Ammon's horn (tissue), 1 donor: ENCODE data around the gene KCNMB2.

Experiments
- DNase-seq: peaks from one replicate; pipeline ENCODE4 v3.0.0-alpha.2; 2016; ENCODE audit warnings: low spot score

Gene KCNMB2

DNA sequence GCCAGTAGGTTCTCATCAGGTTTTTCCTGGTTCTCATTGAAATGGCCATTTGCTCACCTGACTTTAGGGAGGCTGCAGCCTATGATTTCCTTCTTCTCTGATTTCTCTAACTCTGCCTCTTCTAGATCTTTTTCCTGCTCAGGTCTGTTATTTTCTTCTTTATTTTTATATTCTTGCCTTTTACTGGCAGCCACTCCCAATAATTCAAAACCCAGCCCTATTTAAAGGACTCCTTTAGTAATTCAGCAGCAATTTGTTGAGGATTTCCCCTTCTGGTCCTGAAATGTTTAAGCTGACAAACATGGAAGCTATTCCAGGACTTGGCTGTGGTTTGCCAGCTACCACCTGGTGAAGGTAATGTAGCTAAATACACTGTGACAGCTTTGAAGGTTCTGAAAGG, 333.8 kb downstream of the KCNMB2 start:
- DNase-seq = no peak

DNA sequence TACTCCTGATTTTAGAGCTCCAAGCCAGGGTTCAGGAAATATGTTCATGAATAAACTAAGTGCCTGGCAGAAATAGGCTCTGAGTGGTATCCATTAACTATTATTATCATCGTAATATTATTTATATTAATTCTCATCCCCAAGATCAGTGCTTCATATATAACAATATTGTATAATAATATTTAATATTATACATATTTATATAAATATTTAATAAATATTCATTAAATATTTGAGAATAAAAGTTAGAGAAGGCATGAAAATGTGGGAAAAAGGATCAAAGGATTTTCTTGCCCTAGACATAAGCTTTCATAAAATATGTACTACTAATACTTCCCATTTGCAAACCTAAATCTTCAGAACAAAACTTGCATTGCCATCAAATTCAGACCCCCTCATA, 338.9 kb downstream of the KCNMB2 start:
- no peak for DNase-seq

- no peak for DNase-seq
Measured at GRCh38 chr3:178875836-178876235, 339.6 kb downstream of the KCNMB2 start.

DNA sequence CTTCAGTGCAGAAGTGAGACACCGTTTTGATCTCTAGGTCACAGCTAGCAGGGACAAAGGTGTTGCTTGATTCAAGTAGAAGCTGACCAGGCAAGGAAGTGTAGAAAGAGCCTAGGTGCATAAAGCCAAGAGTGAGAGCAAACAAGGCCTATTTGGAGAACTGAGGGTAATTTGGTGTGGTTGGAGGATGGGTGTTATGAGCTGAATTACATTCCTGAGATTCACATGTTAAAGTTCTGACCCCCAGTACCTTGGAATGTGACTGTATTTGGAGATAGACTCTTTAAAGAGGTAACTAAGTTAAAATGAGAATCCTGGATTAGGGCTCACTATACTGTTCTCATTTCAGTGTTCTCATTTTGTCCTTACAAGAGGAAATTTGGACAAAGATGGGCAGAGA, 344.0 kb downstream of the KCNMB2 start:
- no peak for DNase-seq
